Dermis microvascular lymphatic vessel endothelial cell (primary cell): ENCODE measurements around the gene ABCG8. TPM values are rescaled to one million over a fixed set of nuclear protein-coding genes. Genes with fewer than 3 reads are reported as not detected.

ENCODE experiments used
- DNase-seq, 2 donors: peaks; one replicate each; pipeline versions ENCODE4 v3.0.0 to v3.0.0-alpha.2; 2010; ENCODE audit warnings: low read depth in 2 of 2
- total RNA-seq: library from RNA; depleted of rRNA; stranded (reverse); fragments of >200 nt; gene quantifications from 2 replicates; pipeline ENCODE4 v1.2.1, GENCODE V29; 2014

The ABCG8 gene
- total RNA-seq, 1 donor from 2014 or later: not detected

GRCh38 chr2:43825841-43826240 lies 12.9 kb upstream of the ABCG8 start:
- no peak for DNase-seq

GRCh38 chr2:43826305-43827250 lies 12.2 kb upstream of the ABCG8 start:
- no peak for DNase-seq

- DNase-seq: no peak
Observed at GRCh38 chr2:43831543-43832294, 7.1 kb upstream of the ABCG8 start.

GRCh38 chr2:43832457-43832856 lies 6.3 kb upstream of the ABCG8 start:
- DNase-seq: no peak

- DNase-seq: no peak
Observed at GRCh38 chr2:43837033-43837432, 1.7 kb upstream of the ABCG8 start.

GRCh38 chr2:43837831-43838559 lies 776 bp upstream of the ABCG8 start:
- DNase-seq: no peak

GRCh38 chr2:43839776-43840564 lies 1.2 kb downstream of the ABCG8 start:
- DNase-seq: no peak

GRCh38 chr2:43840965-43841364 lies 2.2 kb downstream of the ABCG8 start:
- DNase-seq: no peak

GRCh38 chr2:43841949-43842865 lies 3.4 kb downstream of the ABCG8 start:
- no peak for DNase-seq

GRCh38 chr2:43842866-43843226 lies 4.1 kb downstream of the ABCG8 start:
- DNase-seq: no peak

GRCh38 chr2:43845181-43845580 lies 6.4 kb downstream of the ABCG8 start:
- no peak for DNase-seq

GRCh38 chr2:43846140-43846793 lies 7.5 kb downstream of the ABCG8 start:
- DNase-seq: no peak

- DNase-seq: no peak
Observed at GRCh38 chr2:43848214-43848613, 9.4 kb downstream of the ABCG8 start.

GRCh38 chr2:43851011-43851980 lies 12.5 kb downstream of the ABCG8 start:
- DNase-seq: no peak

GRCh38 chr2:43852196-43852730 lies 13.5 kb downstream of the ABCG8 start:
- DNase-seq: no peak

GRCh38 chr2:43853141-43854081 lies 14.6 kb downstream of the ABCG8 start:
- no peak for DNase-seq

- no peak for DNase-seq
Observed at GRCh38 chr2:43854671-43855070, 15.9 kb downstream of the ABCG8 start.
